Germinal center (tissue), 1 donor: ENCODE data around the gene SGTA.
"Not testable (repeated sequence)": the region's sequence is repeated elsewhere in the genome, so short reads cannot be mapped to it uniquely, and the experiment has no call there.

Source experiments
- DNase-seq: peaks from one replicate; pipeline ENCODE4 v3.0.0; 2012; ENCODE audit warnings: mixed read lengths, low spot score

Gene SGTA

DNA sequence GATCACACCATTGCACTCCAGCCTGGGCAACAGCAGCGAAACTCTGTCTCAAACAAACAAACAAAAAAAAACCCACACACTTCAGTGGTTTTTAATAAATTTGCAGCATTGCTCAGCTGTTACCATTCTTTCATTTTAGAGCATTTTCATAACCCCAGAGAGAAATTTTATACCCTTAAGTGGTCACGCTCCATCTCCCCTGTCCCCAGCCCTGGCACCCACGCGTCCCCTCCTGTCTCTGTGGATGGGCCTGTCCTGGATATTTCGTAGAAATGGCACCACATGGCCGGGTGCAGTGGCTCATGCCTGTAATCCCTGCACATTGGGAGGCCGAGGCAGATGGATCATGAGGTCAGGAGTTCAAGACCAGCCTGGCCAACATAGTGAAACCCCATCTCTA, 10.1 kb upstream of the SGTA start:
- no peak for DNase-seq

DNA sequence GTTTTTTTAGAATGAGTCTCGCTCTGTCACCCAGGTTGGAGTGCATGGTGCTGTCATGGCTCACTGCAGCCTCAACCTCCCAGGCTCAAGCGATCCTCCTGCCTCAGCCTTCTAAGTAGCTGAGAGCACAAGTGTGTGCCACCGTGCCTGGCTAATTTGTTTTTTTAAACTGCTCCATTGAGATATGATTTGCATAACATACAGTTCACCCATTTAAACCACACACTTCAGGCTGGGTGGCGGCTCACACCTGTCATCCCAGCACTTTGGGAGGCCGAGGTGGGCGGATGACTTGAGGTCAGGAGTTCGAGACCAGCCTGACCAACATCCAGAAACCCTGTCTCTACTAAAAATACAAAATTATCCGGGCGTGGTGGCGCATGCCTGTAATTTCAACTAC, 9.6 kb upstream of the SGTA start:
- not testable (repeated sequence) for DNase-seq

DNA sequence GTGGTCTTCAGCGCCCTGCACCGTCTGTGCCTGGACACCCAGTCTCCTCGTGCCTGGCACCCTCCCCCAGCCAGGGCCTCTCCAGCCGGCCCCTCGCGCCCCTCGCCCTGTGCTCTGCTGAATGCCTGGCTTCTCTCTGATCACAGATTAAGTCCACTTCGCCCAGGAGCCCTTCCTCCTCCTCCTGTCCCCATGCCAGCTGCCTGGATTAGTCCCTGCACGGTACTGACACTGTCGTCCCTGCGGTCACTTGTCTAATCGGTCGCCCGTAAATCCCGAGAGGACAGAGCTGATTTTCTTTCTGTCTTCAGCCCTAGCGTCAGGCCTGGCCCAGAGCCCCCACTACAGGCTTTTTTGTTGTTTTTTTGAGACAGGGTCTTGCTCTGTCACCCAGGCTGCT, 8.8 kb upstream of the SGTA start:
- DNase-seq, result no peak

DNA sequence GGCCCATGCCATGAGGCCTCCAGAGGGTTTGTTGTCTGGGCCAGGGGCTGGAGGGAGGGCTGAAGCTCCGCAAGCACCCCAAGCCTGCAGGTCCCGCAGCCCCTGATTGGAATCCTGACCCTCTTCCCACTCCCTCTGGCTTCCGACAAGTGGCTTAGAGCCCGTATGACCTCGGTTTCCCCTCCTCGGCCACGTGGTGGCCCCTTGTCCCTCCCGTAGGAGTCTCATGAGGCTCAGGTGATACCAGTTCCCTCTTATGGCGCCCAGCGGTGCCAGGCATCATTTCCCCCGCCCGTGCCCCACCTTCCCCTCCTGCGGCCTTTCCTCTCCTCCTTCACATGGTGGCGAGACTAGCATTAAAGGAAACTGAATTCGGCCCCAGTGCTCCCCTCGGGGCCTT, 8.4 kb upstream of the SGTA start:
- no peak for DNase-seq

DNA sequence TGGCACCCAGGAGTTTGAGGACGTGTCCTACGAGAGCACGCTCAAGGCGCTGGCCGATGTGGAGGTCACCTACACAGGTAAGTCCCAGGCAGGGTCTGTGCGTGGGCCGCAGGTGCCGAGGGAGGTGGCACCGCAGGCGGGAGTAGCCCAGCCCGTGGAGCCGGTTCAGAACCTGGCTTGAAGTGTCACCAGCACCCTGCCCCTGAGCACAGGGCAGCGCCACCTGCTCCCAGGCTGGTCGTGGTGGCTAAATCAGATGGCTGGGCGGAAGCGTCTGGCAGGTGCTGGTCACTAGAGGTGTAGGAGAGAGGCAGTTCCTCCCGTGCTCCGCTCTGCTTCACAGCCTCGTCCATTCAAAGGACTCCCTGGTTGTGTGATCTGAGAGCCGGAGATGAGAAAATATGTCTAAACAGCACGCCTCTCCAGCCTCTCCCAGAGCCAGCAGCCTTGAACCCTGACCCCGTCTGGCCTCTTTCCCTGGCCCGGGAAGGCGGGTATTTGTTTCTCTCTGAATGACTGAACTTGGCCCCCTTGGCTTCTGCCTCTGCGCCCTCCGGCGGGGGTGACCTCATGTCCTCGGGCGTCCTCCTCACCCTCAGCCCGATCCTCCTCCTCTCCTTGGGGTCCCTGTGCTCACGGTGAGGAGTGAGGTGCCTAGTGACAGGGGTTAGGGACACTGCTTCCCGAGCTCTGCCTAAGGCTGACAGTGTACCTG, 7.6 kb upstream of the SGTA start:
- DNase-seq, result no peak

DNA sequence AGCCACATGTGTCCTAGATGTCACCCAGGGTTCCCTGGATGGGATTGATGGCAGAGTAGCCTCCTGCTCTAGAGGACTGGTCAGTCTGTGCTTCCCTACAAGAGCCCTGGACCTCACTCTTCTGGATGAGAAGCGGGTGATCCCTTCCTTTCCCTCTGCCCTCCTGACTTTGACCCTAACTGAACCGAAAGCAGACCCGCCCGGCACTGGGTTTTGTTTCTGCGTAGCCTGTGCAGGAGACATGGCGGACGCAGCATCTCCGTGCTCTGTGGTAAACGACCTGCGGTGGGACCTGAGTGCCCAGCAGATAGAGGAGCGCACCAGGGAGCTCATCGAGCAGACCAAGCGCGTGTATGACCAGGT, 7.1 kb upstream of the SGTA start:
- DNase-seq, result no peak

DNA sequence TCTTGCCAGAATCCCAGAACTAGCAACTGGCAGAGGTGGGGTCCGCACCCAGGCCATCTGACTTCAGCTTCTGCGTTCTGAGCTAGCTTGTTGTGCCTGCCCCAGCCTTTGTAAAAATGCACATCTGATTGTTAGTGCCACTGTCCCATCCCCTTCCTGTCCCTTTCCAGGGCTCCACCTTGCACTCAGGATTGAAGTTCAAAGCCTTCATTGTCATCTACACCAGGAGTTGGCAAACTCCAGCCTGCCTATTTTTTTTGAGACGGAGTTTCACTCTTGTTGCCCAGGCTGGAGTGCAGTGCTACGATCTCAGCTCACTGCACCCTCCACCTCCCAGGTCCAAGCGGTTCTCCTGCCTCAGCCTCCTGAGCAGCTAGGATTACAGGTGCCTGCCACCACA, 5.2 kb upstream of the SGTA start:
- DNase-seq, result no peak

DNA sequence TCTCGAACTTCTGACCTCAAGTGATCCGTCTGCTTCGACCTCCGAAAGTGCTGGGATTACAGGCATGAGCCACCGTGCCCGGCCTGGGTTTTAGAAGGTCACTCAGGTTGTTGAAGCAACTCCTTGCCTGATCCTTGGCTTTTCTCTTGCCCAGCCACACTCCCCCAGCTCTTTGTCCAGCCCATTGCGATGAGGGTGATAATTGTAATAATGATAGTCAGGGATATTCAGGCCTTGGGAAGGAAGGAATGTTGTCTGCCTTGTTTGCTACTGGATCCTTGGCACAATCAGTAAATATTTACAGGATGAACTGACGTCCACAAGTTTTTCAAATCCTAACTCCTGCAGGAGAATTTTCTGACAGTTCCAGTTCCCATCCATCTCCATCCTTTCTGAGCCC, 4.0 kb upstream of the SGTA start:
- DNase-seq, result no peak

DNA sequence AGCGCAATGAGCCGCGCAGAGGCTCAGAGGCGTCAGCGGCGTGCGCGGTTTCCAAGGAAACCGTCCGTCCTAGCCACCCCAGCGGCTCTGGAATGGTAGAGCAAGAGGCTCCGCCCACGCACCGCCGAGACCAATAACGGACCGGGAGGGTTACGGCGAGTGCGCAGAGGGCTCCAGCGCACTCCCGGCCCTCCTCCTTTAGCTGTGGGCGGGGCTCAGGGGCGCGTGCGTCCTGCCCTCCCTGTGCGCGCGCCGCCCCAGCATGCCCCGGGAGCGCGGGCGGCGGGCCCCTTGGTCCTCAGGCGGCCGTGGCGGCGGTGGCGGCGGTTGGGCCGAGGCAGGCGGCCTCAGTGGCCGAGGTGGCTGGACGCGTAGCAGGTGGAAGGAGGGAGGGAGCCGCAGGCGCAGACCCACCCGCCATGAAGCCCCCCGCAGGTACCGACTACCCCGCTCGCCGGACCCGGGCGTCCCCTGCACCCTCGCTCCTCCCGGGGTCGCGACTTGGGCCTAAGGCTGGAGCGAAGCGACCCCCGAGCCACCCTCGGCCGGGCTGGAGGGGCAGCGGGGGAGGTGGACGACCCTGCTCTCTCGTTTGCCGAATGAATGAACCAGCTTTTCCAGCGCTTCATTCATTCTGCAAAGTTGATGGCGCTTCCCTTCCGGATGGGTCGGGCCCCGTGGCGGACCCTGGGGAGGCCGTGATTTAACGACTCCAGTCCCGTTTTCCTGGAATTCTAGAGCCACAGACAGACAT, 2.3 kb upstream of the SGTA start, which contains the start of gene THOP1:
THOP1 (plus strand) TSS at position 260 of the 754 bp plus-strand sequence; CDS start at position 420, 160 bp downstream.
- peak; percentile 97 for DNase-seq

DNA sequence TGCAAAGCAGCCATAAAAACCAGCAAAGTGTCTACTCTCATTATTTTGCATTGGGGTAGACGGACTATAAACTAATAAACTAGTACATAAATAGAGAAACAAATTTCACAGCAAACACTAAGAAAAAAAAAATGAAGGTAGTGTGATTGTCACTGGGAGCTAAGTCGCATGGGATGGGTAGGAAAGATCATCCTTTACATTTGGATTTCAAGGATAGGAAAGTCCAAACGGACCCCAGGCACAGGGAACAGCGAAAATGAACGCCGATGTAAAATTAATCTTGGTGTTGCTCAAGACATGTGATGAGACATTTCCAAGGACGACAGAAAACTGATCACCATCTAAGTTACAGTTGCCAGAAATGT, 690 bp upstream of the SGTA start:
- DNase-seq, result no peak

DNA sequence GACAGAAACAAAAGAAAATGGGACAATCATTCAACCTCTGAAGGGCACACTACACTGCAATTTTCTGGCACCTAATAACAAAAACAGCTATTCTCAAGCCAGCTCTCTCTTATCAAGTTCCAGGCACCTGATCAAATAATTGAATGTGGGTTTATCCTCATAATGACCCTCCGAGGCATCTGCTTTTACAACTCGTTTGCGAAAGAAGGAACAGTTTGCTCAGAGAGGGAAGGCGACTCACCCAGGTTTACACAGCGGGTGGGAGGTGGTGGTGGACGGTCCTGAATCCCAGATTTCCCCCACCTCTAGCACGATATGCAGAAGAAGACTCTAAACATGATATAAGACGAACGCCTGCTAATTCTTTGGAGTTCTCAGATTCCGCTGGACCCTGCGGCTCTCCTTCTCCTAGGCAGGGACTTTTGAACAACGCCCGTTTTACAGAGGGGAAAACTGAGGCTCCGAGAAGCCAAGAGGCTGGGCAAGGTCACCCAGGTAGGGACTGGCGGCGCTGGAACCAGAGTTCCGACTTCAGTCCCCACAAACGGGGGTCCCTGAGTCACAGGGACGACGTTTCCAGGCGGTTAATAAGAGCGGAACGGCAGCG, 641 bp downstream of the SGTA start:
- no peak for DNase-seq

DNA sequence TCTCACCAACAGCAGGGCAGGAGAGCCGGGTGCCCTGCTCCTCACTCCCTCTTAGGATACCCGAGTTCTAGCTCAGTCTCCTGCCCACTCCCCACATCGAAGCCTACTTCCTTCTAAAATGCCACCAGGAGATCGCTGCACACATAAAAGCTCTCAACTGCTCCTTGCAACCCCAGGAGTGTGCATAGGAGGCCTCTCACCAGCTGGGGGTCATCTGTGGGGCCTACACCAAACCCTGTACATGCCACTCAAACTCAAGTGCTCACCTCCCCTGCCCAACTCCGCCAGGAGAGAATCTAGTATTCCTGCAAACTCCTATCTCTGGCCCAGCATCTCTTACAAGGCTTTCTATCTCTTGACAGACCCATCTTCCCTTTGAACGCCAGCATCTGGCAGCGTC, 2.8 kb downstream of the SGTA start:
- DNase-seq, result no peak

DNA sequence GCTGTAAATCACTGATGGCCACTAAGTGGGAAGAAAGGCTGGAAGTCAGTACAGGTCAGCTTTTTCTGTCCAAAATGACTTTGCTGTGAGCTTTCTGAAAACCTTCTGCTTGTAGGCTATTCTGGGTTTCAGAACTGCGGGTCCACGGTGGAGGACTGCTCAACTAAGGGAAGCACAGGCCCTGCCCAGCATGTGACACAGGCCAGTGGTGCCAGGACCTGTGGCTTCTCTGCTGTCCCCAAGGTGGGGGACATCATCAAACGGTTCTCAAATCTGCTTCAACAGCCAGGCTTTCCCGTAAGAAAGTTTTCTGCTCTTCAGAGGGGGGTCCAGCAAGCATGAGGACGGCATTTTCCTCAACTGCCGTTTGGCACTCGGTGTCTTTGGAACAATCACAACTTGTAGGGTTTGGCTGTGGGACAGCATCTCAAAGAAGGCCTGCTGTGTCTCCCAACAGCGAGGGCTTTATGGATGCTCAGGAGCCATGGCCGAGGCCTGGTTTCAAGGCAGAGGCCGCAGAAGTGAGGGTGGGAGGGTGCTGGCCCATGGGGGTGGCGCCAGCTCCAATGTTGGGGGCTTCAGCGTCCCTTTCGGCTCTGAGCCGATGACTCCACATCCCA, 3.8 kb downstream of the SGTA start:
- no peak for DNase-seq

DNA sequence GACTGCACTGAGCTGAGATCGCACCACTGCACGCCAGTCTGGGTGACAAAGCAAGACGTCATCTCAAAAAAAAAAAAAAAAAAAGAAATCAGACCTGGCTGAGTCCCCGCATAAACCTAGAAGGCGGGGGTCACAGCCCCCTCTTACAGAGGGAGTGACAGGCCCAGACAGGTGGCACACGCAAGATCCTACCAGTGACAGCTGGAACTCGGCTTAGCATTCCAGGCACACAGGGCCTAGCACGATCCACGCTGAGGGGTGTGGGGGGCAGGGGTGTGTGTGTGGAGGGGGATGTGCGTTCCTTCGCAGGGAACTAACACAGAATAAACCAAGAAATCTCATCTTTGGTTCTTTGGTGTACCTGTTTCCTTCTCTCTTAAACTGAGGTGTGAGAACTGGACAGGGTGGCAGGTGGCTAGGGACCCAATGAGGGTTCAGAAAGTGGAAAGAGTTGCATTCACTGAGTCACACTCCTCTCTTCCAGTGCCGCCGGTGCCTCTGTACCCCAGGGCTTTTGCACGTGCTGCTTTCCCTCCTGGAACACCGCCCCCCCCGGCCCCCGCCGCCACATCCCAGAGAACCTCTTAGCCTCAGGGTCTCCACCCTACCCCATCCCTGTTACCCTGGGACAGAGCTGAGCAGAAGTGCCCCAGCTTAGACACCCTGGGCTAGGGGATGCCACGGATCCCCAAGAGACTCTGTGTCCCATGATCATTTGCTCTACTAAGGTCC, 5.0 kb downstream of the SGTA start:
- no peak for DNase-seq

DNA sequence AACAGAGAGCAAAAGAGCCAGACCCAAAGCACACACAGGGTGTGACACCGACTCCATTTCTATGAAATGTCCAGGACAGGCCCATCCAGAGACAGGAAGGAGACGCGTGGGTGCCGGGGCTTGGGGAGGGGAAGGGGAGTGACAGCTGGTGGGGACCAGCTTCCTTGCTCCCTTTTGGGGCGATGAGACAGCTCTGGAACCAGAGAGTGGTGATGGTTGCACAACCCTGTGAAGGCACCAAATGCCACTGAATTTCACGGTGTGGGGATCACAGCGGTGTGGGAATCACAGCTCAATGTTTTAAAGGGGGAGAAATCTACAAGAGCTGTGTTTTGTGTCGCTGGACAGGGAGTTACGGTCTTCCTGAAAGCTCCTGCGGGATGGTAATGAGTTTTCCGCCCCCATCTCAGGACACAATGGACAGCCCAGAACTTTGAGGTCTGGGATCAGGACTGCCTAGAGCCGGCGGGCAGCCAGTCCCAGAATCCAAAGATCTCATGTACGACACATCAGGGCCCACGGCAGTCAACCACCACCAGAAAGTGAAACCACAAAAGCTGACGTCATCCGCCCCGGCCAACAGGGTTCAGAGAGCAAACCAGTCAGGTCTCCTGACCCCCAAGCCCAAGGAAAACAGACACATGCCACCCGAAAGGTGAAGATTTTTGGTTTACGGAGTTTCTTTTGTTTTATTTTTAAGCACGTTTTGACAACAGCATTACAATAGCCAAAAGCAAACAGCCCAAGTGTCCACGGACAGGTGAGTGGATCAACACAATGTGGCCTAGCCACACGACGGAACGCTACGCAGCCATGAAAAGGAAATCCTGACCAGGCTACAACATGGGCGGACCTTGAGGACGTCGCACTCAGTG, 7.3 kb downstream of the SGTA start:
- DNase-seq, result no peak

DNA sequence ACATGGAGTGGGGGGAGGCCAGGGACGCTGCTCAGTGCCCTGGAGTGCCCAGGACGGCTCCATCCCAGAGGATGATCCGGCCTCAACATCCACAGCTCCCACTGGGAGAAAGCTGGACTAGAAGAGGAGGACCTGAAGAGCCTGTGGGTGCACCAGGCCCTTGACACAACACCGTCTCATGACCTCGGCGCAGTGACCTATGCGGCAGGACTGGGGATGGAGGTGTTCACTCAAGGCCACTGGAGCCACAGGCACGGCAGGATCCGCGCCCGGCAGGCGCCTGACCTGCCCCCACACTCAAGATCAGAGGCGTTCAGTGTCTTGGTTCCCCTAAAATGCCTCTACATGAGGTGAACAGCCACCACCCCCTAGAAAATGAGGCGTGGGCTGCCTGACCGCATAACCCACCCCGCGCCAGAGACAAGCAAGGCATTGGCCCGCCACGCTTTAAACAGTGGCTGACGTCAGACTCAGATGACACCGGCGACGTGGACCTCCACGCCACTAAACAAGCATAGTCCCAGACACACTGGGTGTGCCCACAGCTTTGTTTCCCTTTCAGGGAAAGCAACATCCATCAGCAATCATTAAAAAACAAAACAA, 8.0 kb downstream of the SGTA start:
- DNase-seq, result no peak

DNA sequence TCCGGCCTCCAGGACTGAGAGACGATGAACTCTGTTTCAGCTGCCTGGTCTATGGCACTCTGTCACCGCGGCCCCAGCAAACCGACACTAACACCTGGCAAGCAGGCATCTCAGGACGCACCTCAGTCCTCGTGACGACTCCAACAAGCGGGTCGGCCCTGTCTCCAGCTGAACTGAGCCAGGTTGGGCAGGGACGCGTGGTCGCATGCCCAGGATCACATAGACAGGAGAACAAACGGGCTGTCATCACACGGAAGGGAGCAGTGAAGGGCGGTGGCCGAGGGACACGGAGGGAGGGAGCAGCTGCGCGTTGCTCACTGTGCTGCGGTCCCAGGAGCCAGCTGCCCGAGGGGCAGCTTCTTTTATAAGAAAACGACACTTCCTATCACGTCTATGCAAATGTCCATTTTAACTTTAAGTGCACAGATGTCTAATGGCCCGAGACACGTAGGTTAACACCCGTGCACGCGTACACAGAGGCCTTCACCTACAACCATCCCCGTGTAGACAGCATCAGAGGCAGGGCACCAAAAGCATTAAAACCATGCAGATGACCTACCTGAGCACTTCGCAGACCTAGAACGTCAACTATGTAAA, 8.9 kb downstream of the SGTA start:
- DNase-seq, result peak; percentile 40

DNA sequence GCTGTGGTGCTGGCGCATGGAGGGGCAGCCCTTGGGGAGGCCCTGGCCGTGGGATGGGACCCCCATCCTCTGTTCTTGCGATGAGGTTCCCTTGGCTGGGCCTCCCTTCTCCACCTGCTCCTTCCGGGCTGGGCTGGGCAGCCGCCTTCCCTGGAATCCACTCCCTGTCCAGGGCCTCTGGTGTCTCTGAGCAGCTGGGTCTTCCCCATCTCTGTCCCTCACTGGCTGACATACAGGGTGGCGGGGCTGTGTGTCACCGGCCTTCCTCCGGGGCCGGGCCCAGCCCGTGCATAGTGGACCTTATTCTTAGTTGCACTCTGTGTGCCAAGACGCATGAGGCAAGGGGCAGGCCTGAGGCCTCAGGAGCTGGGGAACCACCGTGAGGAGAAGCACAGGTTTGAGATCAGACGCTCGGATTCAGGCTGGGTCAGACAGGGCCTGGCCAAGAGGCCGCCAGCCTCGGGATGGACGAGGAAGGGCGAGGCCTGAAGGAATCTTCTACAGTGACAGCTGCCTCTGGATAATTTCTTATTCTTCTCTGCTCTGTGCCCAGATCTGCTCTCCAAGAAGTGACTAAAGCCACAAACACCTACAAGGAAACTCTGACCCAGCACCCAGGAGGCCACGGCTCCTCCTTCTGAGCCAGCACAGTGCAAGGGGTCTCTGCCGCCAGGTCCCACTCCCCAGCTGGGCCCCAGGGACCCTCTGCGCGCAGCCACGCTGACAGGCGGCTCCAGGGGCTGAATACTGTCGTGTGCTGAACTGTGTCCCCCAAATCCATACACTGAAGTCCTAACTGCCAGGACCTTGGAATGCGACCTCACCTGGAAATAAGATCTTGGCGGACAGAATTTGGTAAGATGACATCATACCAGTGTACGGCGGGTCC, 11.0 kb downstream of the SGTA start:
- DNase-seq, result no peak
